HG03342 (cell line): ENCODE results near the gene EPS8L3.

Experiments used
- ATAC-seq: cut with Tn5 transposase; IDR thresholded peaks from one replicate; pipeline ENCODE4 v1.9.1; 2021; ENCODE audit warnings: mild to moderate bottlenecking, moderate library complexity; ENCODE audit not compliant: unreplicated experiment

Gene EPS8L3

GRCh38 chr1:109782927-109783326 lies 19.2 kb upstream of the EPS8L3 start:
- ATAC-seq: no peak

- no peak for ATAC-seq
These were observed 18.8 kb upstream of the EPS8L3 start for GRCh38 chr1:109782514-109782913.

- ATAC-seq: no peak
These were observed 18.1 kb upstream of the EPS8L3 start for GRCh38 chr1:109781806-109782205.

GRCh38 chr1:109780982-109781381 lies 17.3 kb upstream of the EPS8L3 start:
- no peak for ATAC-seq

- no peak for ATAC-seq
These were observed 14.4 kb upstream of the EPS8L3 start for GRCh38 chr1:109777980-109778625.

GRCh38 chr1:109777436-109777835 lies 13.7 kb upstream of the EPS8L3 start:
- ATAC-seq: no peak

- ATAC-seq: no peak
These were observed 13.2 kb upstream of the EPS8L3 start for GRCh38 chr1:109776911-109777310.

GRCh38 chr1:109776206-109776835 lies 12.6 kb upstream of the EPS8L3 start:
- ATAC-seq: no peak

- ATAC-seq: no peak
These were observed 11.7 kb upstream of the EPS8L3 start for GRCh38 chr1:109775398-109775797.

GRCh38 chr1:109773900-109774485 lies 10.3 kb upstream of the EPS8L3 start:
- no peak for ATAC-seq

- no peak for ATAC-seq
These were observed 9.6 kb upstream of the EPS8L3 start for GRCh38 chr1:109773203-109773899.

GRCh38 chr1:109772658-109773202 lies 9.0 kb upstream of the EPS8L3 start:
- ATAC-seq: no peak

- no peak for ATAC-seq
These were observed 8.3 kb upstream of the EPS8L3 start for GRCh38 chr1:109771712-109772657.

- ATAC-seq: no peak
These were observed 6.8 kb upstream of the EPS8L3 start for GRCh38 chr1:109770331-109771095.

GRCh38 chr1:109769330-109770078 lies 5.8 kb upstream of the EPS8L3 start:
- ATAC-seq: no peak

GRCh38 chr1:109768820-109769219 lies 5.1 kb upstream of the EPS8L3 start:
- no peak for ATAC-seq

GRCh38 chr1:109768335-109768650 lies 4.6 kb upstream of the EPS8L3 start:
- ATAC-seq: no peak

- no peak for ATAC-seq
These were observed 4.1 kb upstream of the EPS8L3 start for GRCh38 chr1:109767637-109768334.
